KMS-11 (cell line): ENCODE data around the gene DNM1.

Source experiments
- H2AFZ ChIP-seq: fragments of 200-600 bp; sonication (generic); 2 replicates; pipeline ENCODE4 v1.6.1; 2016; ENCODE audit warnings: antibody characterized with exemption, mixed run types, low read depth
- H3K27ac ChIP-seq: fragments of 200-600 bp; sonication (generic); 2 replicates; pipeline ENCODE4 v1.6.1; 2016; ENCODE audit warnings: mild to moderate bottlenecking, mixed run types
- H3K27me3 ChIP-seq: fragments of 200-600 bp; sonication (generic); 2 replicates; pipeline ENCODE4 v1.6.1; 2017; ENCODE audit warnings: mild to moderate bottlenecking, low read depth, mixed run types, moderate library complexity; ENCODE audit not compliant: insufficient read depth
- H3K36me3 ChIP-seq: fragments of 200-600 bp; sonication (generic); 2 replicates; pipeline ENCODE4 v1.6.1; 2017; ENCODE audit warnings: mild to moderate bottlenecking, mixed run types; ENCODE audit not compliant: insufficient read depth
- H3K4me1 ChIP-seq: fragments of 200-600 bp; sonication (generic); 2 replicates; pipeline ENCODE4 v1.6.1; 2016; ENCODE audit warnings: mild to moderate bottlenecking, low read depth, mixed run types; ENCODE audit not compliant: poor library complexity, severe bottlenecking
- H3K4me2 ChIP-seq: fragments of 200-600 bp; sonication (generic); 2 replicates; pipeline ENCODE4 v1.7.0; 2016; ENCODE audit warnings: mild to moderate bottlenecking, mixed run types
- H3K4me3 ChIP-seq: fragments of 200-600 bp; sonication (generic); IDR thresholded peaks from 2 replicates; pipeline ENCODE4 v1.6.1; 2017; ENCODE audit warnings: low read depth, low read length, mixed read lengths; ENCODE audit not compliant: insufficient read depth
- H3K79me2 ChIP-seq: fragments of 200-600 bp; sonication (generic); 2 replicates; pipeline ENCODE4 v1.6.1; 2016; ENCODE audit warnings: low read depth, mixed run types; ENCODE audit not compliant: insufficient read depth
- H3K9ac ChIP-seq: fragments of 200-600 bp; sonication (generic); 2 replicates; pipeline ENCODE4 v1.6.1; 2016; ENCODE audit warnings: mild to moderate bottlenecking, mixed run types
- H4K20me1 ChIP-seq: fragments of 200-600 bp; sonication (generic); 2 replicates; pipeline ENCODE4 v1.6.1; 2016; ENCODE audit warnings: mild to moderate bottlenecking, mixed run types; ENCODE audit not compliant: insufficient read depth
- TF ChIP-seq, protein P1 (sequence below): fragments of 200-600 bp; sonication (generic); conservative IDR thresholded peaks from 2 replicates; pipeline ENCODE4 v1.6.1; 2017; ENCODE audit warnings: low read depth, mild to moderate bottlenecking, antibody characterized with exemption, low read length, moderate library complexity, mixed read lengths

Gene DNM1

DNA sequence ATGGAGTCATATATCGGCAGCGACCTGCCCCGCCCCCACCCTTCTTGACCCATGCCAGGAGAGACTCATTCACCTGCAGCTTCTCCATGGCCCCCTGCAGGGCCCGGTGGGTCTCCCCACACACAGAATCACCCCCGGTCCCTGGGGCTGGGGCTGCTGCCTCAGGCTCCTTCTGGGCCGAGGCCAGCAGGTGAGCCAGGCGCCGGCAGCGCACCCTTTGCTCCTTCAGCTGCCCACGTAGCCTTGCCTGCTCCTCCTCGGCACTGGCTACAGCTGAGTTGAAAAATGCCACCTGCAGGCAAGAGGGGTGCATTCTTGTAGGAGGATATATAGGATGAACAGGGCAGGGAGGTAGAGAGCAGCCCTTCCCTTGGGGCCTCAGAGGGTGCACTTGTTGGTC, 54.7 kb downstream of the DNM1 start:
- Histone ChIP-seq H2AFZ (no peak overlapping the region), H3K4me1 (no peaks in the 10 kb centered on the region), H3K79me2 (no peaks in the 10 kb centered on the region), H3K4me3 (no peak overlapping the region), H4K20me1 (no peaks in the 10 kb centered on the region), H3K4me2 (no peak overlapping the region), H3K36me3 (no peaks in the 10 kb centered on the region), H3K27me3 (no peaks in the 10 kb centered on the region), H3K9ac (no peak overlapping the region), H3K27ac (no peak overlapping the region)
- TF ChIP-seq, protein P1, sequence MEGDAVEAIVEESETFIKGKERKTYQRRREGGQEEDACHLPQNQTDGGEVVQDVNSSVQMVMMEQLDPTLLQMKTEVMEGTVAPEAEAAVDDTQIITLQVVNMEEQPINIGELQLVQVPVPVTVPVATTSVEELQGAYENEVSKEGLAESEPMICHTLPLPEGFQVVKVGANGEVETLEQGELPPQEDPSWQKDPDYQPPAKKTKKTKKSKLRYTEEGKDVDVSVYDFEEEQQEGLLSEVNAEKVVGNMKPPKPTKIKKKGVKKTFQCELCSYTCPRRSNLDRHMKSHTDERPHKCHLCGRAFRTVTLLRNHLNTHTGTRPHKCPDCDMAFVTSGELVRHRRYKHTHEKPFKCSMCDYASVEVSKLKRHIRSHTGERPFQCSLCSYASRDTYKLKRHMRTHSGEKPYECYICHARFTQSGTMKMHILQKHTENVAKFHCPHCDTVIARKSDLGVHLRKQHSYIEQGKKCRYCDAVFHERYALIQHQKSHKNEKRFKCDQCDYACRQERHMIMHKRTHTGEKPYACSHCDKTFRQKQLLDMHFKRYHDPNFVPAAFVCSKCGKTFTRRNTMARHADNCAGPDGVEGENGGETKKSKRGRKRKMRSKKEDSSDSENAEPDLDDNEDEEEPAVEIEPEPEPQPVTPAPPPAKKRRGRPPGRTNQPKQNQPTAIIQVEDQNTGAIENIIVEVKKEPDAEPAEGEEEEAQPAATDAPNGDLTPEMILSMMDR = no peak

DNA sequence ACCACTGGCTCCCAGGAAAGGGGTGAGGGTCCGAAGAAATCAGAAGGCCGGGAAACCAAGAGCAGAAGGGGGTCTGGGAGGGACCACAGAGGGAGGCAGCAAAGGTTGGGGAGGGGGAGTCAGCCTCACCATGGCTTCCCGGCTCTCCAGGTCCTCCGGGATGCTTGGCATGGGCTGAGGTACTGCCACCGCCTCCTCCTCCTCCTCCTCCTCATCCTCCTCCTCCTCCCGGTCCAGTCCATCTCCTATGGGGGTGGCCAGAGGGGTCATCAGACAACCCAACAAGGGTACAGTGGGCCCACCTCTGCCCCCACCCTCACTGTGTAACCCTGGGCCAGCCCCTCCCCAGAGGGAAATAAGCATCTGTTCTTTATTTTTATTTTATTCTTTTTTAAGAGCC, 55.1 kb downstream of the DNM1 start:
- no peaks in the 10 kb centered on the region for H4K20me1 ChIP-seq
- no peak overlapping the region for H3K27ac ChIP-seq
- no peak overlapping the region for H2AFZ ChIP-seq
- H3K4me1 ChIP-seq = no peaks in the 10 kb centered on the region
- no peaks in the 10 kb centered on the region for H3K27me3 ChIP-seq
- TF ChIP-seq, protein P1 = no peak
- H3K4me2 ChIP-seq = no peak overlapping the region
- H3K36me3 ChIP-seq = no peaks in the 10 kb centered on the region
- H3K79me2 ChIP-seq = no peaks in the 10 kb centered on the region
- no peak overlapping the region for H3K4me3 ChIP-seq
- no peak overlapping the region for H3K9ac ChIP-seq

DNA sequence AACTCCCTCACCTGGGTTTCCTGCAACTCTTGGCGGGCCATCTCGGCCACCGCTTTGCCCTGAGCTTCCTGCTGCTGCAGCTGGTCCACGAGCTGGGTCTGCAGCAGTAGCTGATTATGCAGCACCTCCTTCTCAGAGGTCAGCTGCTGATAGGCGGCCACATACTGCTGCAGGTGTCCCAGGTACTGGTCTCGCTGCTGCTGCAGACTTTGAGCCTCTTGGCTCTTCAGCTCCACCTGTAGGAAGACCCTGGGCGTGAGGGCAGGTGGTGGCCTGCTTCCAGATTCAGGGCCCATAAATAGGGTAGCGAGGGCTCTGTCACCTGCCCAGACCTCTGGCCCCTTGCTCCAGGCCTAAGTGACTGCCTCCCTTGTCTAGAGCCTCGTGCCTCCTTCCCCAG, 56.0 kb downstream of the DNM1 start:
- no peaks in the 10 kb centered on the region for H3K27me3 ChIP-seq
- H2AFZ ChIP-seq = no peak overlapping the region
- H3K9ac ChIP-seq = no peak overlapping the region
- TF ChIP-seq, protein P1 = no peak
- H3K36me3 ChIP-seq = no peaks in the 10 kb centered on the region
- H3K4me3 ChIP-seq = no peak overlapping the region
- no peaks in the 10 kb centered on the region for H3K4me1 ChIP-seq
- H3K27ac ChIP-seq = no peak overlapping the region
- H4K20me1 ChIP-seq = no peaks in the 10 kb centered on the region
- H3K4me2 ChIP-seq = no peak overlapping the region
- no peaks in the 10 kb centered on the region for H3K79me2 ChIP-seq

DNA sequence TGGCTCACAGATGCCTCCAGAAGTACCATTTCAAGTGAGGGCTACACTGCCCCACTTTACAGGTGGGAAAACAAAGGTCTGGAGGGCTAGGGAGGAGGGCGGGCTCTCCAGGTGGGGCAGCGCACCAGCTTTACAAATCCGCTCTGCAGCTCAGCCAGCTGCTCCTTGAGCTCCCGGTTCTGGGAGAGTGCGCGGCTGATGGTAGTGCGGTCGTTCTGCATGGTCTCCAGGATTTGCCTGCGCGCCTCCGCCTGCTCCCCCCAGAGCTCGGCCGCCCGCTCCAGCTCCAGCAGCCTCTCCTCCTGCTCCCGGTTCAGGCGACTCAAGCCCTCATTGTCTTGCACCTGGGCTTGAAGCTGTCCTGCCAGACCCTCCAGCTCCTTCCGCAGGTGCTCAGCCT, 57.2 kb downstream of the DNM1 start:
- H3K27ac ChIP-seq = no peak overlapping the region

More for the DNA sequence above, 57.2 kb downstream of the DNM1 start:
- H4K20me1 ChIP-seq = no peaks in the 10 kb centered on the region
- TF ChIP-seq, protein P1 = no peak
- H2AFZ ChIP-seq = no peak overlapping the region
- no peaks in the 10 kb centered on the region for H3K36me3 ChIP-seq
- no peaks in the 10 kb centered on the region for H3K79me2 ChIP-seq
- H3K4me1 ChIP-seq = no peaks in the 10 kb centered on the region
- H3K27me3 ChIP-seq = no peaks in the 10 kb centered on the region
- no peak overlapping the region for H3K4me3 ChIP-seq
- no peak overlapping the region for H3K4me2 ChIP-seq
- H3K9ac ChIP-seq = no peak overlapping the region
